Activated naive CD8-positive, alpha-beta T cell treated with anti-CD3 and anti-CD28 coated beads, Interleukin-2, amount 10 ng/mL, durations not matched to agents 7 days and 5 days (primary cell): ENCODE results near the gene LOC101059915.
"Not testable (repeated sequence)": the region's sequence is repeated elsewhere in the genome, so short reads cannot be mapped to it uniquely, and the experiment has no call there.

ENCODE experiments used
- ATAC-seq: fragments of 150-1000 bp; cut with Tn5 transposase; one replicate; pipeline ENCODE4 v1.10.0; 2021; ENCODE audit warnings: low read depth, moderate library complexity
- POLR2A ChIA-PET: fragments of 350-600 bp; sonication (Branson Sonifier 250); formaldehyde crosslinking; loops from one replicate; lab custom pipeline; 2021; ENCODE audit warnings: antibody characterized with exemption; lab: Charles Lee
- DNase-seq: peaks from one replicate; pipeline ENCODE4 v3.0.0; 2021
- H3K27ac Mint-ChIP-seq: one replicate; pipeline ENCODE4 v1.8.0; 2022; ENCODE audit warnings: mild to moderate bottlenecking, mixed read lengths
- H3K27me3 Mint-ChIP-seq: one replicate; pipeline ENCODE4 v1.8.0; 2022; ENCODE audit warnings: mild to moderate bottlenecking, moderate library complexity, mixed read lengths
- H3K36me3 Mint-ChIP-seq: one replicate; pipeline ENCODE4 v1.8.0; 2021; ENCODE audit warnings: mild to moderate bottlenecking, mixed read lengths
- H3K4me1 Mint-ChIP-seq: one replicate; pipeline ENCODE4 v1.8.0; 2021; ENCODE audit warnings: mixed read lengths
- H3K4me3 Mint-ChIP-seq: one replicate; pipeline ENCODE4 v1.8.0; 2022; ENCODE audit warnings: mild to moderate bottlenecking, moderate library complexity, mixed read lengths
- H3K9me3 Mint-ChIP-seq: one replicate; pipeline ENCODE4 v1.8.0; 2021; ENCODE audit warnings: mixed read lengths

The LOC101059915 gene

GRCh38 chrX:71669492-71669891, 2.1 kb downstream of the LOC101059915 start:
- POLR2A ChIA-PET: no interaction called here
- ATAC-seq: no peak
- Mint-ChIP-seq H3K36me3 (no peaks in the 10 kb centered on the region), H3K27ac (no peak overlapping the region), H3K9me3 (no peaks in the 10 kb centered on the region), H3K27me3 (peaks cover 5% of the 10 kb centered on the region), H3K4me3 (no peak overlapping the region), H3K4me1 (peaks cover 17% of the 10 kb centered on the region)
- no peak for DNase-seq

GRCh38 chrX:71669947-71670346, 2.6 kb downstream of the LOC101059915 start:
- H3K27ac Mint-ChIP-seq, ATAC-seq, POLR2A ChIA-PET, H3K9me3 Mint-ChIP-seq, H3K27me3 Mint-ChIP-seq, H3K36me3 Mint-ChIP-seq, H3K4me3 Mint-ChIP-seq, DNase-seq: not testable (repeated sequence)
- H3K4me1 Mint-ChIP-seq: peaks cover 17% of the 10 kb centered on the region

- POLR2A ChIA-PET: no interaction called here
- ATAC-seq (no peak), DNase-seq (no peak)
- Mint-ChIP-seq H3K27ac (no peak overlapping the region), H3K27me3 (peaks cover 5% of the 10 kb centered on the region), H3K9me3 (no peaks in the 10 kb centered on the region), H3K4me3 (peak overlapping the region; percentile 46), H3K36me3 (no peaks in the 10 kb centered on the region), H3K4me1 (peaks cover 17% of the 10 kb centered on the region)
Measured at GRCh38 chrX:71671043-71671780, 3.9 kb downstream of the LOC101059915 start.

GRCh38 chrX:71671938-71672337, 4.6 kb downstream of the LOC101059915 start:
- POLR2A ChIA-PET: no interaction called here
- H3K36me3 Mint-ChIP-seq: no peaks in the 10 kb centered on the region
- H3K27me3 Mint-ChIP-seq: peaks cover 5% of the 10 kb centered on the region
- no peak for ATAC-seq
- H3K9me3 Mint-ChIP-seq: no peaks in the 10 kb centered on the region
- DNase-seq: no peak
- H3K4me3 Mint-ChIP-seq: no peak overlapping the region
- H3K27ac Mint-ChIP-seq: no peak overlapping the region
- H3K4me1 Mint-ChIP-seq: peaks cover 17% of the 10 kb centered on the region

GRCh38 chrX:71675636-71676035, 8.3 kb downstream of the LOC101059915 start:
- H3K4me3 Mint-ChIP-seq, H3K27ac Mint-ChIP-seq, H3K9me3 Mint-ChIP-seq, POLR2A ChIA-PET, ATAC-seq, H3K36me3 Mint-ChIP-seq, H3K27me3 Mint-ChIP-seq, DNase-seq: not testable (repeated sequence)
- H3K4me1 Mint-ChIP-seq: peaks cover 13% of the 10 kb centered on the region

- H3K4me3 Mint-ChIP-seq, H3K4me1 Mint-ChIP-seq, H3K27ac Mint-ChIP-seq, POLR2A ChIA-PET, H3K36me3 Mint-ChIP-seq, H3K27me3 Mint-ChIP-seq, DNase-seq, ATAC-seq, H3K9me3 Mint-ChIP-seq: not testable (repeated sequence)
Measured at GRCh38 chrX:71676068-71676795, 8.9 kb downstream of the LOC101059915 start.

- ATAC-seq, H3K27me3 Mint-ChIP-seq, H3K4me3 Mint-ChIP-seq, H3K36me3 Mint-ChIP-seq, H3K4me1 Mint-ChIP-seq, DNase-seq, POLR2A ChIA-PET, H3K9me3 Mint-ChIP-seq, H3K27ac Mint-ChIP-seq: not testable (repeated sequence)
Measured at GRCh38 chrX:71677195-71677594, 9.8 kb downstream of the LOC101059915 start.

- no peaks in the 10 kb centered on the region for H3K36me3 Mint-ChIP-seq
- no peaks in the 10 kb centered on the region for H3K9me3 Mint-ChIP-seq
- POLR2A ChIA-PET: no interaction called here
- ATAC-seq: no peak
- H3K27me3 Mint-ChIP-seq: peaks cover 5% of the 10 kb centered on the region
- H3K4me1 Mint-ChIP-seq: no peaks in the 10 kb centered on the region
- H3K27ac Mint-ChIP-seq: no peak overlapping the region
- no peak for DNase-seq
- H3K4me3 Mint-ChIP-seq: no peak overlapping the region
Measured at GRCh38 chrX:71679575-71680207, 12.3 kb downstream of the LOC101059915 start.

- H3K9me3 Mint-ChIP-seq, H3K27ac Mint-ChIP-seq, H3K4me1 Mint-ChIP-seq, H3K4me3 Mint-ChIP-seq, H3K36me3 Mint-ChIP-seq, POLR2A ChIA-PET, DNase-seq, H3K27me3 Mint-ChIP-seq: not testable (repeated sequence)
- ATAC-seq: peak; percentile 50
Measured at GRCh38 chrX:71696641-71697465, 29.5 kb downstream of the LOC101059915 start.

GRCh38 chrX:71697466-71698298, 30.3 kb downstream of the LOC101059915 start:
- not testable (repeated sequence) for H3K36me3 Mint-ChIP-seq, ATAC-seq, H3K27me3 Mint-ChIP-seq

GRCh38 chrX:71698299-71699022, 31.1 kb downstream of the LOC101059915 start:
- H3K4me3 Mint-ChIP-seq, H3K36me3 Mint-ChIP-seq, H3K4me1 Mint-ChIP-seq, H3K9me3 Mint-ChIP-seq, POLR2A ChIA-PET, ATAC-seq, H3K27me3 Mint-ChIP-seq, H3K27ac Mint-ChIP-seq, DNase-seq: not testable (repeated sequence)

More at GRCh38 chrX:71697466-71698298, 30.3 kb downstream of the LOC101059915 start:
- H3K4me3 Mint-ChIP-seq, POLR2A ChIA-PET, DNase-seq, H3K9me3 Mint-ChIP-seq, H3K27ac Mint-ChIP-seq, H3K4me1 Mint-ChIP-seq: not testable (repeated sequence)

GRCh38 chrX:71699023-71699344, 31.6 kb downstream of the LOC101059915 start:
- H3K4me1 Mint-ChIP-seq, H3K27me3 Mint-ChIP-seq, POLR2A ChIA-PET, DNase-seq, H3K27ac Mint-ChIP-seq, H3K4me3 Mint-ChIP-seq, ATAC-seq, H3K9me3 Mint-ChIP-seq, H3K36me3 Mint-ChIP-seq: not testable (repeated sequence)
